ENCODE results near the gene TMEM260. TPM values are rescaled to one million over a fixed set of nuclear protein-coding genes. Genes with fewer than 3 reads are reported as not detected.
A peak's percentile ranks its signal among the peaks of the same experiment; 100 is the strongest.

TMEM260 gene
- total and polyA plus RNA-seq, 2 experiments from 2014 or later = 12.2 to 38.9 TPM

DNA sequence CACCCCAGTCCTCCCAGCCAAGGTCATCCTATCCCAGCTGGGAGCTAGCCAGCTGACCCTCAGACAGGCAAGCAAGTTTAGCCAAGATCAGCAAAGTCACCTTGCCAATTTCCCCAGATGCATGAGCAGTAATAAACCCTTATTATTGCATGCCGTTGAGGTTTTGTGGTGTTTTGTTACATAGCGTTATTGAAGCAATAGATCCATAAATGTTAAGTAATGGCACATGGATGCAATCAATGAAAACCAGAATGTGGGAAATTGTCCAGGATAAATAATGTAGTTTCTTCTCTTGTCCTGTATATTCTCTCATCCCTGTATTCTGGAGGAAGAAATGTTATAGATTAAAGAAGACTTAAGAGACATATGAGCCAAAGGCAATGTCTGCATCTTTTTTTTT is 18.0 kb upstream of the TMEM260 start:
- DNase-seq (ENCODE audit: low read depth in 1 of 2, low spot score in 1 of 2) = no peak
- TF ChIP-seq, protein P1, sequence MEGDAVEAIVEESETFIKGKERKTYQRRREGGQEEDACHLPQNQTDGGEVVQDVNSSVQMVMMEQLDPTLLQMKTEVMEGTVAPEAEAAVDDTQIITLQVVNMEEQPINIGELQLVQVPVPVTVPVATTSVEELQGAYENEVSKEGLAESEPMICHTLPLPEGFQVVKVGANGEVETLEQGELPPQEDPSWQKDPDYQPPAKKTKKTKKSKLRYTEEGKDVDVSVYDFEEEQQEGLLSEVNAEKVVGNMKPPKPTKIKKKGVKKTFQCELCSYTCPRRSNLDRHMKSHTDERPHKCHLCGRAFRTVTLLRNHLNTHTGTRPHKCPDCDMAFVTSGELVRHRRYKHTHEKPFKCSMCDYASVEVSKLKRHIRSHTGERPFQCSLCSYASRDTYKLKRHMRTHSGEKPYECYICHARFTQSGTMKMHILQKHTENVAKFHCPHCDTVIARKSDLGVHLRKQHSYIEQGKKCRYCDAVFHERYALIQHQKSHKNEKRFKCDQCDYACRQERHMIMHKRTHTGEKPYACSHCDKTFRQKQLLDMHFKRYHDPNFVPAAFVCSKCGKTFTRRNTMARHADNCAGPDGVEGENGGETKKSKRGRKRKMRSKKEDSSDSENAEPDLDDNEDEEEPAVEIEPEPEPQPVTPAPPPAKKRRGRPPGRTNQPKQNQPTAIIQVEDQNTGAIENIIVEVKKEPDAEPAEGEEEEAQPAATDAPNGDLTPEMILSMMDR (IDR thresholded peaks at IDR 0.05; ENCODE audit: low read depth, low read length) = no peak
- Histone ChIP-seq H3K4me1 (ENCODE audit: low read depth) (no peaks in the 10 kb centered on the region), H3K36me3 (no peaks in the 10 kb centered on the region), H3K9me3 (ENCODE audit: low read depth) (no peaks in the 10 kb centered on the region), H3K4me3 (no peak overlapping the region), H3K27me3 (no peaks in the 10 kb centered on the region), H3K27ac (no peak overlapping the region)

DNA sequence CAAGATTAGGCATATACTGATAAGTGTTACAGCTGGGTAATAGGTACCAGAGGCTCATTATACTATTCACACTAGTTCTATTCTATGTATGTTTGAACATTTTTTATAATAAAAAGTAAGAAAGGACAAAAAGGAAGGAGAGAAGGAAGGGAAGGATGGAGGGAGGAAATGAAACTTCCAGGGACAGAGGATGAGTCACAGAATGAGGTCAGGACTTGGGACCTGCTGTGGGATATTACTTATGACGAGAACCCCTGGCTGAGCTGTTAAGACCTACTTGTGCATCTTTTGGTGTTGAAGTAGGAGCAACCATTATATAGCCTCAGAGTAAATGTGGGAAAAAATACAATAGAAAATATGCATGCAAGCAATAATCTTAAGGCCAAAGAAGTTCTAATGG is 16.7 kb upstream of the TMEM260 start:
- no peak for DNase-seq (ENCODE audit: low read depth in 1 of 2, low spot score in 1 of 2)
- TF ChIP-seq, protein P1 (IDR thresholded peaks at IDR 0.05; ENCODE audit: low read depth, low read length) = no peak
- H3K9me3 ChIP-seq (ENCODE audit: low read depth) = no peaks in the 10 kb centered on the region
- H3K4me3 ChIP-seq = no peak overlapping the region
- H3K27me3 ChIP-seq = no peaks in the 10 kb centered on the region
- no peaks in the 10 kb centered on the region for H3K4me1 ChIP-seq (ENCODE audit: low read depth)
- no peak overlapping the region for H3K27ac ChIP-seq
- H3K36me3 ChIP-seq = no peaks in the 10 kb centered on the region

DNA sequence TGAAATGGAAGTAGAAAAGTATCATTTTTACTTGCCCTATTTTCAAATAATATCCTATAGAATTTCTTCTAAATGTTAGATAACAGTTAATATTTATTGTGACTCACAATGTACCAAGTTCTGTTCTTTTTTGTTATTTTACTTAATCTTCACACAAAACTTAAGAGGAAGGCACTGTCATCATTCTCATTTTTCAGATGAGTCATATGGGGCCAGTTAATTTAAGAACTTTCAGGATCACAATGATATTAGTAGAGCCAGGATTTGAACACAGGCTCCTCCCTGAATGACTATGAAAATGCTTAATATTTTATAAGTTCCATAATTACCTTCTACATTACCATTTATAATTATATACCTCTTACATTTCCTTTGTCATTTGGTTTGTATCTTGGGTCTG is 10.4 kb upstream of the TMEM260 start:
- TF ChIP-seq, protein P1 (IDR thresholded peaks at IDR 0.05; ENCODE audit: low read depth, low read length) = no peak
- no peaks in the 10 kb centered on the region for H3K4me1 ChIP-seq (ENCODE audit: low read depth)

DNA sequence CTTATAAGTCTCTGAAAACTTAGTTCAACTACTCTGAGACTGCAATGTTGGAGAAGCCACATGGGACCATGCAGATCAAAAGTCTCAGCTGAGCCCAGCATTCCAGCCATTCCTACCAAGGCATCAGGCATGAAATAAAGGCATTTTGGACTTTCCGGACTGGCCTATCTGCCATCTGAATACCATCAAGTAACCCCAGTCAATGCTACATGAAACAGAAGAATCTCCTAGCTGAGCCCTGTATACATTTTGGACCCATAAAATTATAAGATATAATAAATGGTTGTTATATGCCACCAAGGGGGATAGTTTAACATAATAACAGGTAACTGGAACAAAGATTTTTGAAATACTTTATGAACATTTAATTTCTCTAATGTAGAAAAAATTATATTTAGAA is 9.3 kb upstream of the TMEM260 start:
- Histone ChIP-seq H3K9me3 (ENCODE audit: low read depth) (no peaks in the 10 kb centered on the region), H3K27ac (no peak overlapping the region), H3K36me3 (no peaks in the 10 kb centered on the region), H3K4me3 (no peak overlapping the region), H3K27me3 (no peaks in the 10 kb centered on the region), H3K4me1 (ENCODE audit: low read depth) (no peaks in the 10 kb centered on the region)
- DNase-seq (ENCODE audit: low read depth in 1 of 2, low spot score in 1 of 2) = no peak
- TF ChIP-seq, protein P1 (IDR thresholded peaks at IDR 0.05; ENCODE audit: low read depth, low read length) = no peak

More for the DNA sequence above, 10.4 kb upstream of the TMEM260 start:
- Histone ChIP-seq H3K4me3 (no peak overlapping the region), H3K27ac (no peak overlapping the region), H3K27me3 (no peaks in the 10 kb centered on the region), H3K36me3 (no peaks in the 10 kb centered on the region), H3K9me3 (ENCODE audit: low read depth) (no peaks in the 10 kb centered on the region)
- DNase-seq (ENCODE audit: low read depth in 1 of 2, low spot score in 1 of 2) = peak in 1 of 2 donors; percentile 7

DNA sequence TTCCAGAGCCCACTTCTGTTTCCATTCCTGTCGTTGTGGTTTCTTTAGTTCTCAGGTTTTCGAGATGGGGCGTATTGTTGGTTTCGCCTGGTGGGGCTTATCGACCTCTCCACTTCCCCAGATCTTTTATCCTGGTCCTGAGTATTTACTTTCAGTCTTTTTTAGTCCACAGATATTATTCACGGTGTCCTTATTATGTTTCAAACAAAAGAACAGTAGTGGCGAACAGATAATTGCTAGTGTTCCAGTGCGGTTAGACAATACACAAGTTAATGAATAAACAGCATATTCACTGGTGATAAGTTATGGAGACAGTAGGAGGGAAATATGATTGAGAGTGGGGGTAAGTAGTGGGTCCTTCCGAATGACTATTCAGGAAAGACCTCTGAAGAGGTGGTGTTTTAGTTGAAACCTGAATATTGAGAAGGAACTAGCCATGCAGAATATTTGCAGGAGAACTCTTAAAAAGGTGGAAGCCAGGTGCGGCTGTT is 668 bp downstream of the TMEM260 start:
- Histone ChIP-seq H3K4me3 (peak overlapping the region; percentile 94), H3K36me3 (no peaks in the 10 kb centered on the region), H3K4me1 (ENCODE audit: low read depth) (peaks cover 22% of the 10 kb centered on the region), H3K9me3 (ENCODE audit: low read depth) (no peaks in the 10 kb centered on the region), H3K27ac (peak overlapping the region; percentile 98), H3K27me3 (no peaks in the 10 kb centered on the region)
- TF ChIP-seq, protein P1 (IDR thresholded peaks at IDR 0.05; ENCODE audit: low read depth, low read length) = no peak
- no peak for DNase-seq (ENCODE audit: low read depth in 1 of 2, low spot score in 1 of 2)
